KBM-7 (cell line): ENCODE data around the gene SLC25A21.
"Not testable (repeated sequence)": the region's sequence is repeated elsewhere in the genome, so short reads cannot be mapped to it uniquely, and the experiment has no call there.

ENCODE experiments used
- DNase-seq: peaks from one replicate; pipeline ENCODE4 v3.0.0-alpha.2; 2015
- in situ Hi-C: fragments of 300-500 bp; cut with MboI; formaldehyde crosslinking; loops from 2 replicates; pipeline ENCODE4 v1.14.3; 2020; ENCODE audit warnings: low sequenced_read_pairs, low pct_unique_long_range_greater_than_20kb, mixed read lengths

SLC25A21 gene

GRCh38 chr14:36935976-36936678, 236.3 kb downstream of the SLC25A21 start:
- in situ Hi-C loops: no loop called here
- DNase-seq: no peak

GRCh38 chr14:36934304-36934703, 238.1 kb downstream of the SLC25A21 start:
- in situ Hi-C loops: no loop called here
- DNase-seq: no peak

GRCh38 chr14:36931791-36932190, 240.6 kb downstream of the SLC25A21 start:
- no peak for DNase-seq
- in situ Hi-C loops: no loop called here

GRCh38 chr14:36928432-36928831, 244.0 kb downstream of the SLC25A21 start:
- DNase-seq: no peak
- in situ Hi-C loops: no loop called here

GRCh38 chr14:36925094-36925493, 247.3 kb downstream of the SLC25A21 start:
- in situ Hi-C loops: no loop called here
- DNase-seq: no peak

- DNase-seq: no peak
- in situ Hi-C loops: no loop called here
These were observed 255.7 kb downstream of the SLC25A21 start for GRCh38 chr14:36916668-36917067.

- DNase-seq: no peak
- in situ Hi-C loops: no loop called here
These were observed 257.3 kb downstream of the SLC25A21 start for GRCh38 chr14:36915081-36915480.

- no peak for DNase-seq
- in situ Hi-C loops: no loop called here
These were observed 261.8 kb downstream of the SLC25A21 start for GRCh38 chr14:36910578-36910977.

- in situ Hi-C loops: no loop called here
- no peak for DNase-seq
These were observed 267.0 kb downstream of the SLC25A21 start for GRCh38 chr14:36905272-36905888.

GRCh38 chr14:36901861-36902260, 270.5 kb downstream of the SLC25A21 start:
- in situ Hi-C loops: no loop called here
- DNase-seq: no peak

- no peak for DNase-seq
- in situ Hi-C loops: no loop called here
These were observed 271.6 kb downstream of the SLC25A21 start for GRCh38 chr14:36900846-36901245.

- DNase-seq, in situ Hi-C loops: not testable (repeated sequence)
These were observed 276.1 kb downstream of the SLC25A21 start for GRCh38 chr14:36896300-36896699.

- DNase-seq: no peak
- in situ Hi-C loops: no loop called here
These were observed 288.4 kb downstream of the SLC25A21 start for GRCh38 chr14:36884049-36884448.

- in situ Hi-C loops: no loop called here
- DNase-seq: no peak
These were observed 292.1 kb downstream of the SLC25A21 start for GRCh38 chr14:36880276-36880675.

GRCh38 chr14:36879558-36879957, 292.8 kb downstream of the SLC25A21 start:
- no peak for DNase-seq
- in situ Hi-C loops: no loop called here

GRCh38 chr14:36874396-36875138, 297.8 kb downstream of the SLC25A21 start:
- in situ Hi-C loops: no loop called here

GRCh38 chr14:36870776-36871175, 301.6 kb downstream of the SLC25A21 start:
- no peak for DNase-seq

More at GRCh38 chr14:36874396-36875138, 297.8 kb downstream of the SLC25A21 start:
- no peak for DNase-seq

GRCh38 chr14:36869125-36869524, 303.3 kb downstream of the SLC25A21 start:
- DNase-seq: no peak
- in situ Hi-C loops: no loop called here

More at GRCh38 chr14:36870776-36871175, 301.6 kb downstream of the SLC25A21 start:
- in situ Hi-C loops: no loop called here

GRCh38 chr14:36866867-36867266, 305.5 kb downstream of the SLC25A21 start:
- no peak for DNase-seq
- in situ Hi-C loops: no loop called here

- no peak for DNase-seq
- in situ Hi-C loops: no loop called here
These were observed 309.1 kb downstream of the SLC25A21 start for GRCh38 chr14:36863271-36863670.
